Trophoblast cell (in vitro differentiated cells and primary cell): ENCODE measurements around the gene NUDT9.
A peak's percentile ranks its signal among the peaks of the same experiment; 100 is the strongest.
"Not testable (repeated sequence)": the region's sequence is repeated elsewhere in the genome, so short reads cannot be mapped to it uniquely, and the experiment has no call there.

Source experiments
- DNase-seq, 2 donors: peaks; one replicate each; pipeline ENCODE4 v3.0.0-alpha.2; 2016
- H2AFZ ChIP-seq: 2 replicates; pipeline ENCODE4 v1.6.1; 2013; ENCODE audit warnings: low read length, moderate library complexity, mild to moderate bottlenecking; ENCODE audit not compliant: insufficient read depth, poor library complexity
- H2AK5ac ChIP-seq: 2 replicates; pipeline ENCODE4 v1.6.1; 2013; ENCODE audit warnings: mild to moderate bottlenecking, low read length
- H2BK120ac ChIP-seq: 2 replicates; pipeline ENCODE4 v1.6.1; 2013; ENCODE audit warnings: low read length, mild to moderate bottlenecking, moderate library complexity; ENCODE audit not compliant: insufficient read depth, poor library complexity
- H2BK12ac ChIP-seq: 2 replicates; pipeline ENCODE4 v1.6.1; 2013; ENCODE audit warnings: mild to moderate bottlenecking, low read length, moderate library complexity
- H2BK5ac ChIP-seq: 2 replicates; pipeline ENCODE4 v1.6.1; 2013; ENCODE audit warnings: low read length, low read depth, moderate library complexity, mild to moderate bottlenecking; ENCODE audit not compliant: poor library complexity
- H3K14ac ChIP-seq: 2 replicates; pipeline ENCODE4 v1.6.1; 2013; ENCODE audit warnings: mild to moderate bottlenecking, low read length
- H3K18ac ChIP-seq: 2 replicates; pipeline ENCODE4 v1.6.1; 2013; ENCODE audit warnings: mild to moderate bottlenecking, low read length
- H3K23ac ChIP-seq: 2 replicates; pipeline ENCODE4 v1.6.1; 2013; ENCODE audit warnings: low read length
- H3K27ac ChIP-seq: 2 replicates; pipeline ENCODE4 v1.5.1; 2013; ENCODE audit warnings: low read depth, mild to moderate bottlenecking, inconsistent platforms, low read length, moderate library complexity
- H3K27me3 ChIP-seq: 2 replicates; pipeline ENCODE4 v1.6.1; 2013; ENCODE audit warnings: inconsistent platforms, mild to moderate bottlenecking, low read length, moderate library complexity; ENCODE audit not compliant: insufficient read depth
- H3K36me3 ChIP-seq, 2 experiments: 1 replicate in 1 of 2; 2 replicates in 1 of 2; pipeline ENCODE4 v1.6.1; 2013; ENCODE audit warnings: low read length in 2 of 2, mild to moderate bottlenecking in 2 of 2, moderate library complexity in 1 of 2; ENCODE audit not compliant: insufficient read depth in 2 of 2, control insufficient read depth in 1 of 2
- H3K4ac ChIP-seq: 2 replicates; pipeline ENCODE4 v1.6.1; 2013; ENCODE audit warnings: low read depth, mild to moderate bottlenecking, low read length, moderate library complexity
- H3K4me1 ChIP-seq, 2 experiments: 1 replicate in 1 of 2; 2 replicates in 1 of 2; pipeline ENCODE4 v1.6.1; 2013; ENCODE audit warnings: low read length in 2 of 2, mild to moderate bottlenecking in 2 of 2, moderate library complexity in 1 of 2; ENCODE audit not compliant: insufficient read depth in 2 of 2, control insufficient read depth in 1 of 2
- H3K4me2 ChIP-seq: 2 replicates; pipeline ENCODE4 v1.6.1; 2013; ENCODE audit warnings: inconsistent platforms, mild to moderate bottlenecking, low read length, moderate library complexity
- H3K4me3 ChIP-seq: 2 replicates; pipeline ENCODE4 v1.5.1; 2013; ENCODE audit warnings: mild to moderate bottlenecking, low read depth, low read length, inconsistent platforms
- H3K79me1 ChIP-seq: one replicate; pipeline ENCODE4 v1.6.1; 2013; ENCODE audit warnings: low read length
- H3K79me2 ChIP-seq: 2 replicates; pipeline ENCODE4 v1.6.1; 2013; ENCODE audit warnings: low read length, mild to moderate bottlenecking; ENCODE audit not compliant: control insufficient read depth, insufficient read depth, poor library complexity
- H3K9ac ChIP-seq: 2 replicates; pipeline ENCODE4 v1.6.1; 2013; ENCODE audit warnings: mild to moderate bottlenecking, low read length
- H3K9me3 ChIP-seq: 2 replicates; pipeline ENCODE4 v1.6.1; 2013; ENCODE audit warnings: low read depth, mild to moderate bottlenecking, control low read depth, inconsistent platforms, low read length; ENCODE audit not compliant: insufficient read depth
- H4K12ac ChIP-seq: 2 replicates; pipeline ENCODE4 v1.6.1; 2013; ENCODE audit warnings: low read depth, mild to moderate bottlenecking, low read length, moderate library complexity
- H4K8ac ChIP-seq: 2 replicates; pipeline ENCODE4 v1.6.1; 2013; ENCODE audit warnings: low read depth, mild to moderate bottlenecking, low read length, moderate library complexity
- H4K91ac ChIP-seq: one replicate; pipeline ENCODE4 v1.6.1; 2013; ENCODE audit warnings: low read depth, mild to moderate bottlenecking, low read length, moderate library complexity
- WGBS: extraction: QIAGEN DNeasy Blood & Tissue Kit; methylation state at CpG from one replicate; pipeline ENCODE4 v1.1.7; 2013; ENCODE audit warnings: missing lambda C conversion rate; ENCODE audit not compliant: insufficient read length, insufficient coverage; ENCODE audit errors: extremely low coverage; 5-methylcytosine and 5-hydroxymethylcytosine counted together

NUDT9 gene

GRCh38 chr4:87406902-87407301 is 15.5 kb upstream of the NUDT9 start:
- not testable (repeated sequence) for H3K27ac ChIP-seq, H3K23ac ChIP-seq, H2AK5ac ChIP-seq, H3K4ac ChIP-seq, H2AFZ ChIP-seq, H4K12ac ChIP-seq, H4K8ac ChIP-seq, H3K4me2 ChIP-seq, H4K91ac ChIP-seq, H2BK12ac ChIP-seq, DNase-seq, H3K9ac ChIP-seq, H3K79me2 ChIP-seq, H2BK5ac ChIP-seq, H3K9me3 ChIP-seq, H3K18ac ChIP-seq, H3K14ac ChIP-seq, H2BK120ac ChIP-seq, H3K4me1 ChIP-seq, H3K36me3 ChIP-seq, H3K4me3 ChIP-seq, H3K27me3 ChIP-seq, H3K79me1 ChIP-seq
- no CpG with 5 or more reads among the region's 4 CpGs for WGBS

DNA sequence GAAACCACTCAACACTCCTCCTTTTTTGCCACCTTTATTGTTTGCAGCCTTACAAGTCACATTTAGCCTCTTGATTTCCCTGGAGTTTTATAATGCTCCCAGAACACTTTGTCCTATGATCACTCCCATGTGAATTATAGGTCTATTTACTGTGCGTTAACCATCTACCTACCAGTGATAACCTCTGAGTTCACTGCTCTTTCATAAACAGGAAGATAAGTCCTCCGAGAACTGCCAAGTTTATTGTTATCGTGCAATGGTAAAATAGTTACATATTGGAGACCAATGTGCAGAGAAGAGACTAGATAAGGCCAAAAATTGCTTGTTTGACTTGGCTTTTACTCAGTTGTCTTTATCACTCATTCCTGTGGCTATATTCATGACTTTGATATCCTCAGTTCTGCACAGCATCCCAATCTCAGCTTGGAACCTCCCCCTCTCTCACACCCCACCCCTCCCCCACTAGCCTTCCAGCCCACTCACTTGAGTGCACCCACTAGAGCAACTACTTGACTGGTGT is 12.9 kb upstream of the NUDT9 start:
- Histone ChIP-seq H3K79me2 (no peaks in the 10 kb centered on the region), H3K79me1 (peaks cover 3% of the 10 kb centered on the region), H4K12ac (no peak overlapping the region), H3K9ac (no peak overlapping the region), H2AK5ac (no peak overlapping the region), H3K4me2 (no peak overlapping the region), H3K27me3 (no peaks in the 10 kb centered on the region), H4K8ac (peak overlapping the region; percentile 69), H2BK12ac (peak overlapping the region; percentile 15), H3K18ac (no peak overlapping the region), H2BK120ac (peak overlapping the region; percentile 68), H3K4me3 (no peak overlapping the region), H3K9me3 (no peaks in the 10 kb centered on the region), H2BK5ac (no peak overlapping the region), H3K4me1 (peaks cover 3 to 7% of the 10 kb centered on the region in 2 experiments), H2AFZ (no peak overlapping the region), H3K4ac (no peak overlapping the region), H4K91ac (peak overlapping the region; percentile 43), H3K36me3 (no peaks in the 10 kb centered on the region), H3K14ac (peak overlapping the region; percentile 48), H3K23ac (no peak overlapping the region), H3K27ac (peak overlapping the region; percentile 48)
- DNase-seq, result no peak
- WGBS, result no CpG with 5 or more reads among the region's 3 CpGs

DNA sequence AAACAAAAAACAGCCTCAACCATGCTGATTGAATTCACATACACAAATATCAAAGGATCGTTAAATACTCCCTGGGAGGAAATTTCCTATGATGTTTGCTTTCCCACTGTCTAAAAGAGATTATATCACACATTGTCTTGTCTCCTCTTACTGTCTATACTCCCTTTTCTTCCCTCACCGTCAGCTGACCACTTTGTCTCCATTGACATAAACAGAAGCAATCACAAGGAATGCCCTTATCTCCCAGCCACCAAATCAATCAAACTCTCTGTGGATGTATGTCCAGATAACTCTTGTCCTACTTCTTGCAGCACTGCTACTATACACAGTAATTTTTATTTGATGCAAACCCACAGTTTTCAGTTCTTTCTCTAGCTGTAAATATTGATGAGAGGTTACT is 12.2 kb upstream of the NUDT9 start:
- H3K14ac ChIP-seq, result no peak overlapping the region
- H3K79me2 ChIP-seq, result no peaks in the 10 kb centered on the region
- no peak overlapping the region for H4K91ac ChIP-seq
- H4K12ac ChIP-seq, result no peak overlapping the region
- no peaks in the 10 kb centered on the region for H3K27me3 ChIP-seq
- no peaks in the 10 kb centered on the region for H3K9me3 ChIP-seq
- no peak overlapping the region for H3K4me2 ChIP-seq
- H3K4ac ChIP-seq, result no peak overlapping the region
- WGBS, result no CpG with 5 or more reads among the region's 2 CpGs
- no peak overlapping the region for H3K18ac ChIP-seq
- peak overlapping the region; percentile 68 for H2BK120ac ChIP-seq
- no peak overlapping the region for H2BK5ac ChIP-seq
- peak overlapping the region; percentile 69 for H4K8ac ChIP-seq
- peak overlapping the region; percentile 51 for H3K27ac ChIP-seq
- peak in 1 of 2 donors; percentile 42 for DNase-seq
- no peak overlapping the region for H3K9ac ChIP-seq
- H3K36me3 ChIP-seq, result no peaks in the 10 kb centered on the region
- no peak overlapping the region for H2AFZ ChIP-seq
- H3K23ac ChIP-seq, result no peak overlapping the region
- H2BK12ac ChIP-seq, result no peak overlapping the region
- H3K4me1 ChIP-seq, result peaks cover 3 to 7% of the 10 kb centered on the region in 2 experiments
- no peak overlapping the region for H3K4me3 ChIP-seq
- peaks cover 3% of the 10 kb centered on the region for H3K79me1 ChIP-seq
- no peak overlapping the region for H2AK5ac ChIP-seq

DNA sequence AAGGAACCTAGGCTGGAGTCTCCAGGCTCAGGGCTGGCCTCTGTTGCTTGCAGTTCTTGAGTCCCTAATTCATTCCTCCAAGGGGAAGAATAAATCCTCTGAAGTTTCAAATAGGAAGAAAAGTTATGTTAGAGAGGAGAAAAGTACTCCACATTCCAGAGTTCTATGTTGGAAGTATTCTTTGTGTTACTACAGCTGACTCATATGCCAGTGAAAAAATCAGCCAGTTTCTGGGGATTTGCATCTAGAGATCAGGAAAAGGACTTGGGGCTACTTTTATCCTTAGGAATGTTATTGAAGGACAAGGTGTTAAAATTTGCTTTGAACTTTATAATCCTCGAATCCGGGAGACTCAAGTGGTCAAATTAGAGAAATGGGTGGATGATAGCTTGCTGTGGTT is 11.7 kb upstream of the NUDT9 start:
- WGBS, result no CpG with 5 or more reads among the region's 2 CpGs

More for the DNA sequence above, 11.7 kb upstream of the NUDT9 start:
- Histone ChIP-seq H3K14ac (no peak overlapping the region), H4K8ac (no peak overlapping the region), H2BK12ac (peak overlapping the region; percentile 87), H3K27me3 (no peaks in the 10 kb centered on the region), H3K18ac (no peak overlapping the region), H3K4ac (peak overlapping the region; percentile 80), H3K79me2 (no peaks in the 10 kb centered on the region), H2BK5ac (no peak overlapping the region), H4K12ac (no peak overlapping the region), H4K91ac (peak overlapping the region; percentile 65), H3K27ac (peak overlapping the region; percentile 51), H2BK120ac (peak overlapping the region; percentile 69), H3K79me1 (peaks cover 3% of the 10 kb centered on the region), H2AFZ (no peak overlapping the region), H3K9me3 (no peaks in the 10 kb centered on the region), H3K9ac (no peak overlapping the region), H3K4me1 (peaks cover 3 to 7% of the 10 kb centered on the region in 2 experiments), H3K36me3 (no peaks in the 10 kb centered on the region), H3K4me2 (no peak overlapping the region), H3K23ac (no peak overlapping the region), H3K4me3 (no peak overlapping the region), H2AK5ac (no peak overlapping the region)
- DNase-seq, result no peak
